Activated naive CD8-positive, alpha-beta T cell treated with anti-CD3 and anti-CD28 coated beads, Interleukin-2, amount 50 U/mL, for 24 hours (primary cell): ENCODE results near the gene FAM174C.

ENCODE experiments used
- ATAC-seq: fragments of 150-1000 bp; cut with Tn5 transposase; one replicate; pipeline ENCODE4 v1.10.0; 2021
- DNase-seq: peaks from one replicate; pipeline ENCODE4 v3.0.0; 2021
- H3K27ac Mint-ChIP-seq: one replicate; pipeline ENCODE4 v1.8.0; 2021; ENCODE audit warnings: mild to moderate bottlenecking, mixed read lengths
- H3K27me3 Mint-ChIP-seq: one replicate; pipeline ENCODE4 v1.8.0; 2021; ENCODE audit warnings: mixed read lengths
- H3K36me3 Mint-ChIP-seq: one replicate; pipeline ENCODE4 v1.8.0; 2021; ENCODE audit warnings: low read depth, mixed read lengths
- H3K4me1 Mint-ChIP-seq: one replicate; pipeline ENCODE4 v1.8.0; 2021; ENCODE audit warnings: mixed read lengths
- H3K4me3 Mint-ChIP-seq: one replicate; pipeline ENCODE4 v1.8.0; 2021; ENCODE audit warnings: mild to moderate bottlenecking, moderate library complexity, mixed read lengths
- H3K9me3 Mint-ChIP-seq: one replicate; pipeline ENCODE4 v1.8.0; 2021; ENCODE audit warnings: mixed read lengths

The FAM174C gene

GRCh38 chr19:1275260-1275975, at the start of gene FAM174C:
FAM174C (plus strand) TSS chr19:1275530; CDS start chr19:1275550, 20 bp downstream.
- Mint-ChIP-seq H3K4me3 (peak within 1 kb of the TSS; percentile 89), H3K36me3 (peaks cover 47% of the 10 kb centered on the region), H3K4me1 (peaks cover 55% of the 10 kb centered on the region), H3K9me3 (no peaks in the 10 kb centered on the region), H3K27me3 (no peaks in the 10 kb centered on the region), H3K27ac (peak within 1 kb of the TSS; percentile 95)
- DNase-seq (peak; percentile 96), ATAC-seq (peak; percentile 87)

GRCh38 chr19:1226227-1226518, 49.2 kb upstream of the FAM174C start:
- Mint-ChIP-seq H3K36me3 (no peaks in the 10 kb centered on the region), H3K27me3 (no peaks in the 10 kb centered on the region), H3K4me1 (no peaks in the 10 kb centered on the region), H3K4me3 (no peak overlapping the region), H3K9me3 (no peaks in the 10 kb centered on the region), H3K27ac (no peak overlapping the region)
- ATAC-seq (no peak), DNase-seq (no peak)

- DNase-seq (no peak), ATAC-seq (no peak)
- H3K27me3 Mint-ChIP-seq = no peaks in the 10 kb centered on the region
- no peak overlapping the region for H3K27ac Mint-ChIP-seq
- no peaks in the 10 kb centered on the region for H3K4me1 Mint-ChIP-seq
- H3K36me3 Mint-ChIP-seq = no peaks in the 10 kb centered on the region
- H3K4me3 Mint-ChIP-seq = no peak overlapping the region
- no peaks in the 10 kb centered on the region for H3K9me3 Mint-ChIP-seq
Measured at GRCh38 chr19:1226522-1227303, 48.6 kb upstream of the FAM174C start.

- H3K4me3 Mint-ChIP-seq = no peak overlapping the region
- no peak for ATAC-seq
- no peak overlapping the region for H3K27ac Mint-ChIP-seq
- no peaks in the 10 kb centered on the region for H3K4me1 Mint-ChIP-seq
- no peaks in the 10 kb centered on the region for H3K9me3 Mint-ChIP-seq
- DNase-seq = no peak
- no peaks in the 10 kb centered on the region for H3K27me3 Mint-ChIP-seq
- no peaks in the 10 kb centered on the region for H3K36me3 Mint-ChIP-seq
Measured at GRCh38 chr19:1227304-1228054, 47.9 kb upstream of the FAM174C start.

GRCh38 chr19:1228161-1228957, 47.0 kb upstream of the FAM174C start:
- Mint-ChIP-seq H3K4me1 (no peaks in the 10 kb centered on the region), H3K9me3 (no peaks in the 10 kb centered on the region), H3K4me3 (no peak overlapping the region), H3K27ac (no peak overlapping the region), H3K27me3 (no peaks in the 10 kb centered on the region), H3K36me3 (no peaks in the 10 kb centered on the region)
- no peak for ATAC-seq
- DNase-seq = no peak

- no peak for ATAC-seq
- H3K27me3 Mint-ChIP-seq = no peaks in the 10 kb centered on the region
Measured at GRCh38 chr19:1229056-1229923, 46.0 kb upstream of the FAM174C start.

GRCh38 chr19:1229924-1230782, 45.2 kb upstream of the FAM174C start:
- DNase-seq (no peak), ATAC-seq (no peak)
- Mint-ChIP-seq H3K27me3 (no peaks in the 10 kb centered on the region), H3K4me3 (no peak overlapping the region), H3K4me1 (no peaks in the 10 kb centered on the region), H3K9me3 (no peaks in the 10 kb centered on the region), H3K36me3 (no peaks in the 10 kb centered on the region), H3K27ac (no peak overlapping the region)

More at GRCh38 chr19:1229056-1229923, 46.0 kb upstream of the FAM174C start:
- no peak for DNase-seq
- Mint-ChIP-seq H3K36me3 (no peaks in the 10 kb centered on the region), H3K4me1 (no peaks in the 10 kb centered on the region), H3K9me3 (no peaks in the 10 kb centered on the region), H3K27ac (no peak overlapping the region), H3K4me3 (no peak overlapping the region)

GRCh38 chr19:1230783-1231489, 44.4 kb upstream of the FAM174C start:
- no peaks in the 10 kb centered on the region for H3K27me3 Mint-ChIP-seq
- ATAC-seq (no peak), DNase-seq (no peak)
- H3K27ac Mint-ChIP-seq = no peak overlapping the region
- no peak overlapping the region for H3K4me3 Mint-ChIP-seq
- H3K36me3 Mint-ChIP-seq = no peaks in the 10 kb centered on the region
- H3K9me3 Mint-ChIP-seq = no peaks in the 10 kb centered on the region
- H3K4me1 Mint-ChIP-seq = no peaks in the 10 kb centered on the region

GRCh38 chr19:1231729-1232637, 43.3 kb upstream of the FAM174C start:
- ATAC-seq (no peak), DNase-seq (no peak)
- Mint-ChIP-seq H3K27ac (no peak overlapping the region), H3K4me1 (no peaks in the 10 kb centered on the region), H3K9me3 (no peaks in the 10 kb centered on the region), H3K27me3 (no peaks in the 10 kb centered on the region), H3K36me3 (no peaks in the 10 kb centered on the region), H3K4me3 (no peak overlapping the region)

GRCh38 chr19:1232652-1233072, 42.7 kb upstream of the FAM174C start:
- no peak overlapping the region for H3K27ac Mint-ChIP-seq
- DNase-seq = no peak

GRCh38 chr19:1233115-1233667, 42.1 kb upstream of the FAM174C start:
- ATAC-seq (no peak), DNase-seq (no peak)
- no peak overlapping the region for H3K27ac Mint-ChIP-seq
- H3K4me3 Mint-ChIP-seq = no peak overlapping the region
- peaks cover under 1% of the 10 kb centered on the region for H3K27me3 Mint-ChIP-seq
- H3K4me1 Mint-ChIP-seq = no peaks in the 10 kb centered on the region
- H3K9me3 Mint-ChIP-seq = no peaks in the 10 kb centered on the region
- H3K36me3 Mint-ChIP-seq = no peaks in the 10 kb centered on the region

More at GRCh38 chr19:1232652-1233072, 42.7 kb upstream of the FAM174C start:
- no peaks in the 10 kb centered on the region for H3K36me3 Mint-ChIP-seq
- H3K9me3 Mint-ChIP-seq = no peaks in the 10 kb centered on the region
- no peaks in the 10 kb centered on the region for H3K27me3 Mint-ChIP-seq
- H3K4me3 Mint-ChIP-seq = no peak overlapping the region
- no peak for ATAC-seq
- no peaks in the 10 kb centered on the region for H3K4me1 Mint-ChIP-seq
